Measurements from ENCODE around the gene ATP6V0D1. TPM values are rescaled to one million over a fixed set of nuclear protein-coding genes. Genes with fewer than 3 reads are reported as not detected.
A peak's percentile ranks its signal among the peaks of the same experiment; 100 is the strongest.

Gene ATP6V0D1
- total RNA-seq, 6 experiments from 2014 or later: 102 to 130 (median 118) TPM

- Mint-ChIP-seq H3K4me1 (ENCODE audit: low read depth) (peaks cover 55% of the 10 kb centered on the region), H3K36me3 (ENCODE audit: low read depth) (peaks cover 4% of the 10 kb centered on the region; the same call in 1 of the 2 replicates), H3K27me3 (ENCODE audit: insufficient read depth) (no peaks in the 10 kb centered on the region; the same call in 1 of the 2 replicates), H3K4me3 (peak overlapping the region; percentile 100), H3K9me3 (no peaks in the 10 kb centered on the region), H3K27ac (peak overlapping the region; percentile 73)
- no peak for DNase-seq
- TF ChIP-seq, protein P1, sequence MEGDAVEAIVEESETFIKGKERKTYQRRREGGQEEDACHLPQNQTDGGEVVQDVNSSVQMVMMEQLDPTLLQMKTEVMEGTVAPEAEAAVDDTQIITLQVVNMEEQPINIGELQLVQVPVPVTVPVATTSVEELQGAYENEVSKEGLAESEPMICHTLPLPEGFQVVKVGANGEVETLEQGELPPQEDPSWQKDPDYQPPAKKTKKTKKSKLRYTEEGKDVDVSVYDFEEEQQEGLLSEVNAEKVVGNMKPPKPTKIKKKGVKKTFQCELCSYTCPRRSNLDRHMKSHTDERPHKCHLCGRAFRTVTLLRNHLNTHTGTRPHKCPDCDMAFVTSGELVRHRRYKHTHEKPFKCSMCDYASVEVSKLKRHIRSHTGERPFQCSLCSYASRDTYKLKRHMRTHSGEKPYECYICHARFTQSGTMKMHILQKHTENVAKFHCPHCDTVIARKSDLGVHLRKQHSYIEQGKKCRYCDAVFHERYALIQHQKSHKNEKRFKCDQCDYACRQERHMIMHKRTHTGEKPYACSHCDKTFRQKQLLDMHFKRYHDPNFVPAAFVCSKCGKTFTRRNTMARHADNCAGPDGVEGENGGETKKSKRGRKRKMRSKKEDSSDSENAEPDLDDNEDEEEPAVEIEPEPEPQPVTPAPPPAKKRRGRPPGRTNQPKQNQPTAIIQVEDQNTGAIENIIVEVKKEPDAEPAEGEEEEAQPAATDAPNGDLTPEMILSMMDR (IDR thresholded peaks at IDR 0.05): no peak
Measured at GRCh38 chr16:67482233-67482924, 1.4 kb upstream of the ATP6V0D1 start.

GRCh38 chr16:67481561-67482232 lies 740 bp upstream of the ATP6V0D1 start:
- no peak for DNase-seq
- Mint-ChIP-seq H3K27me3 (ENCODE audit: insufficient read depth) (no peaks in the 10 kb centered on the region; the same call in 1 of the 2 replicates), H3K4me1 (ENCODE audit: low read depth) (peaks cover 50% of the 10 kb centered on the region), H3K36me3 (ENCODE audit: low read depth) (peaks cover 4% of the 10 kb centered on the region; the same call in 1 of the 2 replicates), H3K9me3 (no peaks in the 10 kb centered on the region), H3K4me3 (peak overlapping the region; percentile 100), H3K27ac (peak overlapping the region; percentile 100)
- TF ChIP-seq, protein P1 (IDR thresholded peaks at IDR 0.05): 0 out of 2 replicates have a peak, but pooled peaks have one; percentile 34

DNA sequence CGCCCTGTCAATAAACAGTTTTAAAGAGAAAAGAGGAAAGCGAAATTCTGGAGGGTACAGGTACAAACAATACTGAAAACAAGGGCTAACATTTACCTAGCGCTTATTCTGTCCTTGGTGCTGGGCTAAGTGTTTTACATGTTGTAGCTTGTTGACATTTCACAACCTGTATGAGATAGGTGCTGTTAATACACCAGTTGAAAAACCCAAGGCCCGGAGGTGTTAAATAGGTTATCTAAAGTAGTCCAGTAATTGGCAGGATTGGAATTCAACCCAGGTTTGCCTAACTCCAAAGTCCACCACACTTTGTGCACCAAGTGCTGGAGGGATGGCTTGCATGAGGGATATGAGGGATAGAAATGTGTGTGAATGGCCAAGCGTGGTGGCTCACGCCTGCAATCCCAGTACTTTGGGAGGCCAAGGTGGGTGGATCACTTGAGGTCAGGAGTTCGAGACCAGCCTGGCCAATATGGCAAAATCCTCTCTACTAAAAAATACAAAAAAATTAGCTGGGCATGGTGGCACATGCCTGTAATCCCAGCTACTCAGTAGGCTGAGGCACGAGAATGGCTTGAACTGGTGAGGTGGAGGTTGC lies 2.9 kb downstream of the ATP6V0D1 start:
- no peak for DNase-seq
- Mint-ChIP-seq H3K27me3 (ENCODE audit: insufficient read depth) (no peaks in the 10 kb centered on the region; the same call in 1 of the 2 replicates), H3K4me3 (no peak overlapping the region), H3K9me3 (no peaks in the 10 kb centered on the region), H3K36me3 (ENCODE audit: low read depth) (peaks cover 4% of the 10 kb centered on the region; the same call in 1 of the 2 replicates), H3K4me1 (ENCODE audit: low read depth) (peaks cover 52% of the 10 kb centered on the region), H3K27ac (no peak overlapping the region)
- TF ChIP-seq, protein P1 (IDR thresholded peaks at IDR 0.05): no peak

GRCh38 chr16:67474551-67475455 lies 6.2 kb downstream of the ATP6V0D1 start:
- no peaks in the 10 kb centered on the region for H3K27me3 Mint-ChIP-seq (ENCODE audit: insufficient read depth)
- no peak for DNase-seq
- TF ChIP-seq, protein P1 (IDR thresholded peaks at IDR 0.05): no peak
- no peak overlapping the region for H3K27ac Mint-ChIP-seq
- H3K4me3 Mint-ChIP-seq: no peak overlapping the region
- peaks cover 55% of the 10 kb centered on the region for H3K4me1 Mint-ChIP-seq (ENCODE audit: low read depth)
- H3K9me3 Mint-ChIP-seq: no peaks in the 10 kb centered on the region
- H3K36me3 Mint-ChIP-seq (ENCODE audit: low read depth): no peaks in the 10 kb centered on the region
